Retina (tissue), 1 donor: Measurements from ENCODE around the gene ACKR2.

Experiments used
- DNase-seq: peaks from one replicate; pipeline ENCODE4 v3.0.0-alpha.2; 2016

The ACKR2 gene

GRCh38 chr3:42894698-42895579 is 85.7 kb downstream of the ACKR2 start:
- no peak for DNase-seq

GRCh38 chr3:42895580-42895868 is 86.3 kb downstream of the ACKR2 start:
- DNase-seq: no peak

- DNase-seq: no peak
Measured at GRCh38 chr3:42898896-42899675, 89.8 kb downstream of the ACKR2 start.

GRCh38 chr3:42900226-42901072 is 91.2 kb downstream of the ACKR2 start:
- no peak for DNase-seq

- DNase-seq: no peak
Measured at GRCh38 chr3:42901073-42901415, 91.8 kb downstream of the ACKR2 start.

GRCh38 chr3:42902257-42902656 is 93.0 kb downstream of the ACKR2 start:
- DNase-seq: no peak

- no peak for DNase-seq
Measured at GRCh38 chr3:42904076-42904475, 94.8 kb downstream of the ACKR2 start.

GRCh38 chr3:42905740-42906069 is 96.5 kb downstream of the ACKR2 start:
- DNase-seq: no peak

GRCh38 chr3:42906070-42906847 is 97.0 kb downstream of the ACKR2 start, which contains the start of gene ZNF662:
Gene ZNF662 (plus strand): TSS chr3:42906142. CDS start chr3:42908115, 1,973 bp downstream.
- peak; percentile 92 for DNase-seq

- no peak for DNase-seq
Measured at GRCh38 chr3:42906848-42907183, 97.6 kb downstream of the ACKR2 start.

- DNase-seq: no peak
Measured at GRCh38 chr3:42908675-42909074, 99.4 kb downstream of the ACKR2 start.

GRCh38 chr3:42911551-42911950 is 102.3 kb downstream of the ACKR2 start:
- no peak for DNase-seq

- DNase-seq: peak; percentile 10
Measured at GRCh38 chr3:42914771-42915515, 105.7 kb downstream of the ACKR2 start.
